Activated T-helper 2 cell treated with anti-CD3 and anti-CD28 coated beads, Interferon-gamma antibody, Interleukin-2, Interleukin-4, amounts not matched to agents 10 μg/mL and 5 μg/mL and 100 μg/mL, durations not matched to agents 14 hours and 24 hours and 36 hours (primary cell): Measurements from ENCODE around the gene TRAF1. TPM values are rescaled to one million over a fixed set of nuclear protein-coding genes. Genes with fewer than 3 reads are reported as not detected.

Experiments
- DNase-seq: peaks from one replicate; pipeline ENCODE4 v3.0.0; 2021; ENCODE audit warnings: low spot score
- H3K27ac Mint-ChIP-seq: one replicate; pipeline ENCODE4 v1.8.0; 2021; ENCODE audit warnings: mixed read lengths
- H3K27me3 Mint-ChIP-seq: one replicate; pipeline ENCODE4 v1.8.0; 2021; ENCODE audit warnings: low read depth, mixed read lengths
- H3K36me3 Mint-ChIP-seq: one replicate; pipeline ENCODE4 v1.8.0; 2021; ENCODE audit warnings: low read depth, mixed read lengths
- H3K4me1 Mint-ChIP-seq: one replicate; pipeline ENCODE4 v1.8.0; 2021; ENCODE audit warnings: low read depth, mixed read lengths
- H3K4me3 Mint-ChIP-seq: one replicate; pipeline ENCODE4 v1.8.0; 2021; ENCODE audit warnings: low read depth, mild to moderate bottlenecking, moderate library complexity, mixed read lengths
- H3K9me3 Mint-ChIP-seq: one replicate; pipeline ENCODE4 v1.8.0; 2021; ENCODE audit warnings: mixed read lengths
- intact Hi-C: fragments of 100-400 bp; cut with micrococcal nuclease; formaldehyde crosslinking; loops from one replicate; pipeline ENCODE4 v1.15.1; 2023
- total RNA-seq: library from RNA; stranded (reverse); gene quantifications from 2 replicates; pipeline ENCODE4 v1.2.3, GENCODE V29; 2022

TRAF1 gene
- total RNA-seq, 1 donor from 2014 or later = 164 TPM

DNA sequence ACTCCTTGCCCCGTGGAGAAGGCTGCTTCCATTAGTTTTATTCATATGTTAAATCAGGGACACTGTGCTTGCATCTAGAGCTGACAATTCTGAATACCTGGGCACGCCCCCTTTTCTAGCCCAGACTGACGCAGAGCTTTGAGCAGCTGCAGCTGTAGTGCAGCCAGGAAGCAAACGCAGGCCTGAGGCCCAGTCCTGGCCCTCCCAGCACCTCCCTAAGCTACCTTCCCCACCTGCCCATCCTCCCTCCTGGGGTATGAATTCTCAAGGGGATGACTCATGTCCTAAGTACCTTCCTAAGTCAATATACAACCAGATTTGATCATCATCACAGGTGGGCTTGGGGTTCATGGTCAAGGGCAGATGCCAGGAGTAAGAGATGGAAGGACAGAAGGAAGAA lies 53.1 kb downstream of the TRAF1 start:
- no peaks in the 10 kb centered on the region for H3K9me3 Mint-ChIP-seq
- peaks cover 67% of the 10 kb centered on the region for H3K4me1 Mint-ChIP-seq
- intact Hi-C loops = no loop called here
- DNase-seq = no peak
- peak overlapping the region; percentile 87 for H3K4me3 Mint-ChIP-seq
- peak overlapping the region; percentile 93 for H3K27ac Mint-ChIP-seq
- peaks cover 71% of the 10 kb centered on the region for H3K36me3 Mint-ChIP-seq
- H3K27me3 Mint-ChIP-seq = no peaks in the 10 kb centered on the region

DNA sequence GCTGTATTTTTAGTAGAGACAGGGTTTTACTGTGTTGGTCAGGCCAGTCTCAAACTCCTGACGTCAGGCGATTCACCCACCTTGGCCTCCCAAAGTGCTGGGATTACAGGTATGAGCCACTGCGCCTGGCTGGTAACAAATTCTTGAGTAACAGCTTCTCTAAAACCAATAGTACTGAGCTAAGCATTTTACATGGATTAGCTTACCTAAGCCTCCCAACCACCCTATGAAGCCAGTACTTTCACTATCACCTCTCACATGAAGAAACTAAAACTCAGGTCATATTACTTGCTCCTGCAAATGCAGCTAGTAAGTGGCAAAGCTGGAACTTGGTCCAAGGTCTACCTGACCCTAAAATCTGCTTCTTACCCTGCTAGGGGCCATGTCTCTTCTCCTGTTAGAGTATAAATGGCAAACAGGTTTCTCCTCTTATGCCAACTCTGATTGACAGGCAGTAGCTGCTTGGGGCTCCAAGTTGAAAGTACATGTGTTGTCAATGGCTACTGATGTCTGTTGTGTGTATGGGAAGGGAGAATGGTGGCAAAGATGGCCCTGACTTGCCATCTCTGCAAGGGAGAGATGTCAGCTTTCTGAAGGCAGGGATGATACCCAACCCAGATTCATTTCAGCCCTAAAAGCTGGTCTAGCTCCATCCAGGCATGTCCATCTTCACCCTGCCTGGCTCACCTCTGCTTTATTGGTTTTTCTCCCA lies 53.6 kb downstream of the TRAF1 start:
- intact Hi-C loops = no loop called here
- peaks cover 67% of the 10 kb centered on the region for H3K4me1 Mint-ChIP-seq
- no peak for DNase-seq
- no peaks in the 10 kb centered on the region for H3K9me3 Mint-ChIP-seq
- H3K36me3 Mint-ChIP-seq = peaks cover 77% of the 10 kb centered on the region
- H3K27me3 Mint-ChIP-seq = no peaks in the 10 kb centered on the region
- no peak overlapping the region for H3K4me3 Mint-ChIP-seq
- H3K27ac Mint-ChIP-seq = peak overlapping the region; percentile 93

DNA sequence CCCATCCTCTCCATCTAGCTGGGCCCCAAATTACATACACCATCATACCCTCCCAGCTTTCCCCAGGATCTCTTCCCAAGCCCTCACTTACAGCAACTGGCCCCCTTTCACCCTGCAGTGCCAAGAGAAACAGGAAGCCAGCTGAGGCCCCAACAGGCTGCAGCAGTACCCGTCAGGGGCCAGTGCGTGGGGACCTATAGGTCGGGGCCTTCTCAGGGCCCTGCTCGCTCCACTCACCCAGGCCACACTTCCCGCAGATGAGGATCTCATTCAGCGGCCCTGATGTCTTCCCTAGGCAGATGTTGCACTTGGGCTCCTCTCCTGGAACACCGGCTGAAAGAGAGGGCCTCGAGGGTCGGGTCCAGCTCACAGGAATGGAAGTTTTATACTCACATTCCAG lies 56.4 kb downstream of the TRAF1 start:
- intact Hi-C loops = no loop called here
- Mint-ChIP-seq H3K4me1 (peaks cover 54% of the 10 kb centered on the region), H3K36me3 (peaks cover 78% of the 10 kb centered on the region), H3K4me3 (peak overlapping the region; percentile 10), H3K9me3 (no peaks in the 10 kb centered on the region), H3K27me3 (no peaks in the 10 kb centered on the region), H3K27ac (peak overlapping the region; percentile 91)
- DNase-seq = no peak

DNA sequence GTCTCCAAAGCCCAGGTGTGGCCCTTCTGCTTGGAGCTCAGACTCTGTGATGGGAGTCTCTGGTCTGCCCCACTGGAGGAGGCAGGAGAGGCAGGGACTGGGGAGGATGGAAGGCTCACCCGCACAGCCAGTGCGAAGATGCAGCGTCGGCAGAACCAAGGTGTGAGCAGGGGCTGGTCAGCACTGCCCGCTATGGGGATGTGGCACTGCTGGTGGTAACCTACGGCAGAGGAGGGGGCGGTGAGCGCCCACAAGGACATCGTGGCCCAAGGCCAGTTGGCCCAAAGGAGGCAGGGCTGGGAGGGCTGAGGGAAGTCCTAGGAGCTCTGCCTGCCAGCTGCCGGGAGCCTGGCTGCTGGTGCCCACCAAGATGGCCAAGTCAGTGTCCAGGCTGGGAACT lies 56.9 kb downstream of the TRAF1 start:
- Mint-ChIP-seq H3K4me3 (peak overlapping the region; percentile 82), H3K27ac (peak overlapping the region; percentile 91), H3K9me3 (no peaks in the 10 kb centered on the region), H3K27me3 (no peaks in the 10 kb centered on the region), H3K36me3 (peaks cover 74% of the 10 kb centered on the region), H3K4me1 (peaks cover 52% of the 10 kb centered on the region)
- intact Hi-C loops = loop anchor here (2.0 kb wide), 1 partner anchor 57 kb away; the partner anchor contains the start of gene TRAF1
- no peak for DNase-seq

DNA sequence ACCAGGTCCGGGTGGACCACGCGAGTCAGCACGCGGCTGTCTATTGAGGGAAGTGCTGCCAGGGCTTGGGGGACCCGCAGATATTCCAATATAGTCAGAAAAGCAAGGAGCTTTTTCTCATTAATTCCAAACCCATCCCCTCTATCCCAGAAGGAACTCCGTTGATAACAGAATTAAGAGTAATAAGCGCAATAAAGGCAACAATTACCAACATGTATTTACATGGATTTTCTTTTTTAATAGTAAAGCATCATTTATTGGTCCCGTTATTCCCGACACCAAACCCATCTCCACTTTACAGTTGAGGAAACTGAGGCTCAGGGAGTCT lies 57.3 kb downstream of the TRAF1 start:
- intact Hi-C loops = loop anchor here (2.0 kb wide), 1 partner anchor 57 kb away; the partner anchor contains the start of gene TRAF1
- Mint-ChIP-seq H3K4me3 (peak overlapping the region; percentile 82), H3K4me1 (peaks cover 48% of the 10 kb centered on the region), H3K9me3 (no peaks in the 10 kb centered on the region), H3K36me3 (peaks cover 71% of the 10 kb centered on the region), H3K27me3 (no peaks in the 10 kb centered on the region), H3K27ac (peak overlapping the region; percentile 91)
- DNase-seq = no peak

DNA sequence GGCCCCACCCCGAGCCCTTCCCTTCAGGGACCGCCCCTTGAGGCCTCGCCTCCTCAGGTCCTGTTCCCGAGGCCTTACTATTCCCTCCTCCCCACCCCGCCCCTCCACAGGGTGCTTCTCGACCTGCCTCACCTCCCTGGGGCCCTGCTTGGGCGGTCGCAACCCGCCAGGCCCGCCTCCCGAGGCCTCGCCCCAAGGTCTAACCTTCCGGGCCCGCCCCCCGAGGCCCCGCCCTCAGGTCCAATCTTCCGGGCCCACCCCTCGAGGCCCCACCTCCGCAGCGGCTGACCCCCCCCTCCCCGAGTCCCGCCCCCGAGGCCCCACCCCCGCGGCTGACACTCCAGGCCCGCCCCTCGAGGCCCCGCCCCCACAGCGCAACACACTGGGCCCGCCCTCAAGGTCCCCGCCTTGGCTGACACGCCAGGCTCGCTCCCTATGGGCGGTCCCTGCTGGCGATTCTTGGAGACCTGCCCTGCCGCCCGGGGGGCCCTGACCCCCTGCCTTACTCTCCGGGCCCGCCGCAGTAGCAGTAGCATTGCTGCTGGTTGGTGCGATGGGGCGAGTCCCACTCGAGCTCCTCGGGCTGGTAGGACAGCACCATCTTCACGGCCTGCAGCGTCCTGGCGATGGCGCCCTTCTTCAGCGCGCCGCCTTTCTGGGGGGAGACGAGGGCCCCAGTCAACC lies 57.8 kb downstream of the TRAF1 start:
- peaks cover 45% of the 10 kb centered on the region for H3K4me1 Mint-ChIP-seq
- no peaks in the 10 kb centered on the region for H3K9me3 Mint-ChIP-seq
- intact Hi-C loops = loop anchor here (1.0 to 2.0 kb wide), 3 partner anchors 7 to 58 kb away; partner anchors contain the start of gene TRAF1
- peaks cover 71% of the 10 kb centered on the region for H3K36me3 Mint-ChIP-seq
- peak overlapping the region; percentile 82 for H3K4me3 Mint-ChIP-seq
- no peaks in the 10 kb centered on the region for H3K27me3 Mint-ChIP-seq
- H3K27ac Mint-ChIP-seq = peak overlapping the region; percentile 91
- DNase-seq = peak; percentile 93

DNA sequence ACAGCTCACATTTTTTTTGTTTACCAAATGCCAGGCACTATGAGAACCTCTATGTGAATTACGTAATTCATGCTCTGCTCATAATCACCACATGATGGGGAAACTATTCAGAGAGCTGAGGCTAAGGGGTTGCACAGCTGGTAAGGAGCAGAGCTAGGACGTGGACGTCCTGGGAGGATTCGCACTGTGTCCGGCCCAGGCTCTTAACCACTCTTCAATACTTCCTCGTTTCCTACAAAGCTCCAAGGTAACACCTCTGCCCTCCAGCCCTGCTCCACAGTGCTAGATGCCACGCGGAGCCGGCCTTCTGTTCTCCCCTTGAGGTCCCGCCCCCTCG lies 58.3 kb downstream of the TRAF1 start:
- peaks cover 71% of the 10 kb centered on the region for H3K36me3 Mint-ChIP-seq
- no peaks in the 10 kb centered on the region for H3K27me3 Mint-ChIP-seq
- H3K4me1 Mint-ChIP-seq = peaks cover 40% of the 10 kb centered on the region
- DNase-seq = no peak
- peak overlapping the region; percentile 49 for H3K27ac Mint-ChIP-seq
- peak overlapping the region; percentile 55 for H3K4me3 Mint-ChIP-seq
- H3K9me3 Mint-ChIP-seq = no peaks in the 10 kb centered on the region
- intact Hi-C loops = loop anchor here (1.0 to 2.0 kb wide), 3 partner anchors 8 to 58 kb away; partner anchors contain the start of gene TRAF1

DNA sequence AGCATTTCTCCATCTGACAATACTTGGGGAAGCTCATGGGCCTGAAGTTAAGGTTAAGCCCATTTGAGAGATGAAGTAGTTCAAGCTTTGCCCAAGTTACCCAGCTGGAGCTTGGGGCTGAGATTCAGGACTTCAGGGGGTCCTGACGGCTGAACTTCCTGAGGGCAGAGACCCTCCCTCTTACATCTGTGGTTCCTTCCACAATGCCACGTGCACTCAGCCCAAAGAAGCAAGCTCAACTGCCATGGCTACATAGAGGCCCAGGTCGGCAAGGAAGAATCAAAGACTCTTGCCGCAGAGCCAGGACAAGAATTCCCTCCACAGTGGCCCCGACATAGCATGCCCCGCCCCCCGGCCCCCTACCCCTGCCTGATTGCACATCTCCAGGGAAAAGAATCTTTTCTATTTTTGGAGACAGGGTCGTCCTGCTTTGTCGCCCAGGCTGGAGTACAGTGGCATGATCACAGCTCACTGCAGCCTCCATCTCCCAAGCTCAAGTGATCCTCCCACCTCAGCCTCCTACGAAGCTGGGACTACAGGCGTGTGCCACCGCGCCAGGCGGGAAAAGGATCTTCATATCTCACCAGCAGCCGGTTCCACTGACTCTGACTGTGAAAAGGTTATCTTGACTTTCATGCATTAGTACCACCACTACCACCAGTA lies 58.8 kb downstream of the TRAF1 start:
- H3K4me1 Mint-ChIP-seq = peaks cover 38% of the 10 kb centered on the region
- intact Hi-C loops = loop anchor here (1.0 to 2.0 kb wide), 3 partner anchors 8 to 59 kb away; partner anchors contain the start of gene TRAF1
- no peaks in the 10 kb centered on the region for H3K27me3 Mint-ChIP-seq
- H3K9me3 Mint-ChIP-seq = no peaks in the 10 kb centered on the region
- peak overlapping the region; percentile 55 for H3K4me3 Mint-ChIP-seq
- peaks cover 71% of the 10 kb centered on the region for H3K36me3 Mint-ChIP-seq
- no peak for DNase-seq
- H3K27ac Mint-ChIP-seq = peak overlapping the region; percentile 49

DNA sequence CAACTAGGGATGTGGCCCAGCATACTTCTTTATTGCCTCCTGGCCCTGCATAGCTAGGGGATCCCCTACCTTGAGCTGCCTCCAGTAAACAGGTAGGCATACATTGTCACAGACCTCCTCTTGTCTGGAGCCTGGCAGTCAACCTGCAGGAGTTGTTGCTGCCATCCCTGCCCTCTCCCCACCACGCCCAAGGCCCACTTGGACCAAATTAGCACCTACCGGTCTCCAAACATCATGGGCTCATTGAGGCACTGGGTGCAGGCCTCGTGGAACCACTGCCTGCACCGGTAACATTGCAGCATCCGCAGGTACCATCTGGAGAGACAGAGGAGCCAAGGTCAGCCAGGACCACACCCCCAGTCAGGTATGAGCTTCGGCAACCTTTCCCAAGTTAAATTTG lies 59.9 kb downstream of the TRAF1 start:
- no peak for DNase-seq
- intact Hi-C loops = no loop called here
- H3K4me1 Mint-ChIP-seq = peaks cover 30% of the 10 kb centered on the region
- no peaks in the 10 kb centered on the region for H3K27me3 Mint-ChIP-seq
- no peak overlapping the region for H3K27ac Mint-ChIP-seq
- H3K9me3 Mint-ChIP-seq = no peaks in the 10 kb centered on the region
- peaks cover 73% of the 10 kb centered on the region for H3K36me3 Mint-ChIP-seq
- H3K4me3 Mint-ChIP-seq = no peak overlapping the region

DNA sequence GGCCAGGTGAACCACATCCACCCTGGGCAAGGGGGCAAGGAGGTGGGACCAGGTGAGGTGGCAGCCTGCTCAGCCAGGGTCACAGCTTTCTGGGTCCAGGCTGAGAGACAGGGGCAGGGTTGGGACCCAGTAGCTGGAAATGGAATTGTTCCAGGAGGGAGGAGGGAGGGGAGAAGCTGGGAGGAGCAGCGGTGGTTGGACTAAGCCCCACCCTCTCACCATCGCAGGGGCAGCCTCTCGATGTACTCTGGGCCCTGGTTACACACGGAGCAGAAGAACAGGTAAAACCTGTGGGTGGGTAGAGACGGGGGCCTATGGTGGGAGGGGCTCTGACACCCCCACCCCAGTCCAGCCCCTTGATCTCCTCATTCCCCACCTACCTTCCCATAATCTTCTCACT lies 60.8 kb downstream of the TRAF1 start:
- H3K36me3 Mint-ChIP-seq = peaks cover 72% of the 10 kb centered on the region
- no peak overlapping the region for H3K4me3 Mint-ChIP-seq
- no peaks in the 10 kb centered on the region for H3K27me3 Mint-ChIP-seq

DNA sequence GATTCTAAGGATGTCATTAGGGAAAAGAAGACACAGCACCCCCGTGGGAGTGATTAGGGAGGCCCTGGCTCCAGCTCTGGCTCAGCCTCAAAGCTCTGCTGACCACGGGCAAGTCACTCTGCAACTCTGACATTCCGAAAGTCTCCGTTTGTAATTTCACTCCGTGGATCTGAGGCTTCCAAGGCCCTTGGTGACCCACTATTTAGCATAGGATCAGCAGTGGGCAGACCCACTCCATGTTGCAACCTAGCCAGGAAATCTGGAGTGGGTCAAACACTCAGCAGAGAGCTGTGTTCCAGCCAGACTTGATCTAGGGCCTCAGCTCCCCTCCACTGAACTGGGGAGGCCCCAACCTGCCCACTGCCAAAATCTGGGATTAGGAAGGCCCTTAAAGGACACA lies 61.4 kb downstream of the TRAF1 start:
- peaks cover 21% of the 10 kb centered on the region for H3K4me1 Mint-ChIP-seq
- no peak for DNase-seq
- H3K4me3 Mint-ChIP-seq = no peak overlapping the region
- H3K36me3 Mint-ChIP-seq = peaks cover 77% of the 10 kb centered on the region
- H3K9me3 Mint-ChIP-seq = no peaks in the 10 kb centered on the region
- no peak overlapping the region for H3K27ac Mint-ChIP-seq
- H3K27me3 Mint-ChIP-seq = no peaks in the 10 kb centered on the region
- intact Hi-C loops = no loop called here

More for the DNA sequence above, 60.8 kb downstream of the TRAF1 start:
- Mint-ChIP-seq H3K4me1 (peaks cover 23% of the 10 kb centered on the region), H3K27ac (no peak overlapping the region), H3K9me3 (no peaks in the 10 kb centered on the region)
- intact Hi-C loops = no loop called here
- DNase-seq = no peak

DNA sequence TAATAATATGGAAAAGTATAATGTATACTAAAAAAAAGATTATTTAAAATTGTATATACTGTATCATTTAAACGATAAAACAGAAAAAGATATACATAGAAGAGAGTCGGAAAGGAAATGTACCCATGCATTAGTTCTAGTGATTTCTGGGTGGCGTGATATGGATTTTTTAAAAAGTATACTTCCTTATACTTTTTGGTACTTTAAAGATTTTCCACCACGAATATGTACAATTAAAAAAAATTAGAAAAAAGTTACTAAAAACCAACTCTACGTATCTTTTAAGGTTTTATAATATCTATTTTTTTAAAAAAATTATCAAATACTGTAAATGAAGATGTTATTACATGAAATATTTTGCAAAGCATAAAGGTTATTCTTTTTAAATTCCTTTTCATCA lies 61.9 kb downstream of the TRAF1 start:
- no peaks in the 10 kb centered on the region for H3K27me3 Mint-ChIP-seq
- no peaks in the 10 kb centered on the region for H3K9me3 Mint-ChIP-seq
- no peak for DNase-seq
- intact Hi-C loops = no loop called here
- H3K4me1 Mint-ChIP-seq = peaks cover 20% of the 10 kb centered on the region
- no peak overlapping the region for H3K27ac Mint-ChIP-seq
- no peak overlapping the region for H3K4me3 Mint-ChIP-seq
- H3K36me3 Mint-ChIP-seq = peaks cover 77% of the 10 kb centered on the region

DNA sequence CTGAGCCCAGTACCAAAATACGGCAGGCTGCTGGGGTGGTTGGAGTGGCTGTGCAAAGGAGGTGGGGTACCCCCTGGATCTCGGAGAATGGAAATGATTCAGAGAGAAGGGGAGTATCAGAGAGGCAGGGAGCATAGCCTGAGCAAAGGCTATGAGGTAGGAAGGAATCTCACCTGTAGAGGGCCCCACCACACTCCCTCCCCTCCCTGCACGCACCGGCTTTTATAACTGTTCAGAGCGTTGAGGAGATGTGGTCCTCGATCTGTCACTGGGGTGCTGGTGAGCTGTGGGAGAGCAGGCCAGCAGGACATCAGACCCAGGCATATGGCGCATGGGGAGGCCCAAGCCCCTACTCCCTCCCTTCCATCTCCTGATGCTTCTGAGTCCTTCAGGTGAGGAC lies 62.8 kb downstream of the TRAF1 start:
- no peaks in the 10 kb centered on the region for H3K9me3 Mint-ChIP-seq
- intact Hi-C loops = no loop called here
- H3K27me3 Mint-ChIP-seq = no peaks in the 10 kb centered on the region
- no peak overlapping the region for H3K4me3 Mint-ChIP-seq
- H3K4me1 Mint-ChIP-seq = peaks cover 12% of the 10 kb centered on the region
- no peak overlapping the region for H3K27ac Mint-ChIP-seq
- DNase-seq = no peak
- peaks cover 74% of the 10 kb centered on the region for H3K36me3 Mint-ChIP-seq
